NCI-H446 treated with DMSO at 0.1 percent for 48 hours (cell line): ENCODE measurements around the gene ZNF304.
A peak's percentile ranks its signal among the peaks of the same experiment; 100 is the strongest.
"Not testable (repeated sequence)": the region's sequence is repeated elsewhere in the genome, so short reads cannot be mapped to it uniquely, and the experiment has no call there.

Experiments used
- DNase-seq: peaks from one replicate; lab custom pipeline; 2025; lab: John Stamatoyannopoulos, UW

Gene ZNF304

GRCh38 chr19:57362419-57362818 lies 11.3 kb downstream of the ZNF304 start:
- no peak for DNase-seq

DNA sequence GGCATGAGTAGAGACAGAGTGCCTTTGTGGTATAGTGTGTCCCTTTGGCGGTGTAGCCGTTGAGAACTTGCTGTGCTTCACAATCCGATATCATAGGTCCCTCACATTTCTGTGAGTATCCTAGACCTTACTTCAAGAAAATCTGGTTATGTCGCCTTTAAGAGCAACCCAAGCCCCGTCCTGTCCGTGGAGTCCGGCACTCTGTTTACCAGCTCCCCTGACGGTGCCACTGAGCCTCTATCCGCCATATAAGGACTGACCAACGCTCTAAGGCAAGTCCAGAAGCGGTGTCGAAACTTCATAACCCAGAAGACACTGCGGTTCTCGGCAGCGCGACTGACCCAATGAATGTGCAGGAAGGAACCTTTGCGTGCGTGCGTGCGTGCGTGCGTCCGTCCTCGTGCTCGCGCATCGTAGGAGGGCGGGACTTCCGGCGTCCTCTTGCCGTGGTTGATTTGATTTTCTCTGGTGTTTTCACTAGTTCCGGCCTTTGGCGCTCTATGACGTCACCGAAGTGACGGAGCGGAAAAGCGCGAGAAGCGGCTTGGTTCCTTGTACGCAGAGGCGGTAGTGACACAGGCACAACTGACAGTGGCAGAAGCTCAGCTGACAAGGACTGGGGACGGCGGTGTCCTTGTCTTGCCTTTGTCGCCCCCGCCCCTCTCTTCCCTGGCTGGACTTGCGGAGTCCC lies 12.1 kb downstream of the ZNF304 start, which contains the start of the genes TRAPPC2B and ZNF547:
Gene TRAPPC2B, plus strand, starts transcription at position 555 of the 691 bp plus-strand sequence. CDS start 1,283 bp downstream, outside the sequence.
Gene ZNF547, plus strand, starts transcription at position 555 of the 691 bp plus-strand sequence. CDS start 5,005 bp downstream, outside the sequence.
- peak; percentile 98 for DNase-seq

DNA sequence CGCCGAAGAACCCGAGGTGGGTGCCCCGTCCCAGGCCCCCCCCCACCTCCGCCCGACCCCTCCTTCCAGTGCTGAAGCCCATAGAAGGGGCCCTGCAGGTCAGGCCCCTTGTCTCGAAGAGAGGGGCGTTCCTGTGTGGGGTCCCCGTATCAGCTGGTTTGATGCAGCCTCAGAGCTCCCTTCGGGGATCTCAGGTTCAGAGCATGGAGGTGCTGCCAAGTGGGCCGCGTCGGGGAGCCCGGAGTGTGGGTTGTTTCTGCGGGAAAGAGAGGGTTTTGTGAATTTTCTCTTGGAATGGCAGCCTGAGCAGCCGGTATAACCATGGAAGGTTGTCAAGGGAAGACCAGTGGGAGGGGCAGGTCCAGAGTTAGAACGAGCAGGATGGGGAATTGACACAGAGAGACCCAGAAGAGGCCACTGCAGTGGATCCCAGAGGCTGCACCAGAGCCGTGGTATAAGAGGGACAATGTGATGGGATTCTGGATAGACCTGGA lies 12.7 kb downstream of the ZNF304 start:
- DNase-seq: no peak

- DNase-seq: no peak
These were observed 15.7 kb downstream of the ZNF304 start for GRCh38 chr19:57366776-57367175.

DNA sequence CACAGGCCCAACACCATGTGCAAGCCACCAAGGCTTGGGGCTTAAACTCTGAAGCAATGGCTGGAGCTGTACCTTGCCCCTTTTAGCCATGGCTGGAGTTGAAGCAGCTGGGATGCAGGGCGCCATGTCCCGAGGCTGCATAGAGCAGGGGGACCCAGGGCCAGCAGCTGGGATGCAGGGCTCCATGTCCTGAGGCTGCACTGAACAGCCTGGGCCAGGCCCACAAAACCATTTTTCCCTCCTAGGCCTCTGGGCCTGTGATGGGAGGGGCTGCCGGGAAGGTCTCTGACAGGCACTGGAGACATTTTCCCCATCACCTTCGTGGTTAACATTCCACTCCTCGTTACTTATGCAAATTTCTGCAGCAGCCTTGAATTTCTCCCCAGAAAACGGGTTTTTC lies 23.1 kb downstream of the ZNF304 start:
- DNase-seq: no peak

DNA sequence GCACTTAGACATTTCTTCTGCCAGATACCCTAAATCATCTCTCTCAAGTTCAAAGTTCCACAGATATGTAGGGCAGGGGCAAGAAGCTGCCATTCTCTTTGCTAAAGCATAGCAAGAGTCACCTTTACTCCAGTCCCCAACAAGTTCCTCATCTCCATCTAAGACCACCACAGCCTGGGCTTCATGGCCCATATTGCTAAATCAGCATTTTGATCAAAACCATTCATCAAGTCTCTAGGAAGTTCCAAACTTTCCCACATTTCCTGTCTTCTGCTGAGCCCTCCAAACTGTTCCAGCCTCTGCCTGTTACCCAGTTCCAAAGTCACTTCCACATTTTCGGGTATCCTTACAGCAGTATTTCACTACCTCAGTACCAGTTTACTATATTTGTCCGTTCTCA lies 23.6 kb downstream of the ZNF304 start:
- not testable (repeated sequence) for DNase-seq

- DNase-seq: no peak
These were observed 25.1 kb downstream of the ZNF304 start for GRCh38 chr19:57376151-57376550.

- no peak for DNase-seq
These were observed 26.6 kb downstream of the ZNF304 start for GRCh38 chr19:57377498-57378146.

DNA sequence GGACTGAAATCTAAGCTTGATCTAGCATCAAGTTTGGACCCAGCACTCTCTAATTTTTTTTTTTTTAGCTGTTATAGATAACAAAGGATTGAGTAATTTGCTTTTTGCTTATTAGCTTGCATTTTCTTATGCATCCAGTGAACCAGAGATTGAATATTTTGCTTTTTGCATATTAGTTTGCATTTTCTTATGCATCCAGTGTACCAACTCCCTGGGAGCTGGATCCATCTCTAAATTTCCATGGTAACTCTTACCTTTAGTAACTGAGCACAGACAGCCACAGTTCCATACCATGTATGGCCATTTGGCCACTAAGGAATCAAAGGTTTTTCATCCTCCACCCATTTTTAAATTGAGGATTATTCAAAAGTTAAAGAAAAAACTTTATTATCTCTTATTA lies 29.9 kb downstream of the ZNF304 start:
- DNase-seq: no peak

DNA sequence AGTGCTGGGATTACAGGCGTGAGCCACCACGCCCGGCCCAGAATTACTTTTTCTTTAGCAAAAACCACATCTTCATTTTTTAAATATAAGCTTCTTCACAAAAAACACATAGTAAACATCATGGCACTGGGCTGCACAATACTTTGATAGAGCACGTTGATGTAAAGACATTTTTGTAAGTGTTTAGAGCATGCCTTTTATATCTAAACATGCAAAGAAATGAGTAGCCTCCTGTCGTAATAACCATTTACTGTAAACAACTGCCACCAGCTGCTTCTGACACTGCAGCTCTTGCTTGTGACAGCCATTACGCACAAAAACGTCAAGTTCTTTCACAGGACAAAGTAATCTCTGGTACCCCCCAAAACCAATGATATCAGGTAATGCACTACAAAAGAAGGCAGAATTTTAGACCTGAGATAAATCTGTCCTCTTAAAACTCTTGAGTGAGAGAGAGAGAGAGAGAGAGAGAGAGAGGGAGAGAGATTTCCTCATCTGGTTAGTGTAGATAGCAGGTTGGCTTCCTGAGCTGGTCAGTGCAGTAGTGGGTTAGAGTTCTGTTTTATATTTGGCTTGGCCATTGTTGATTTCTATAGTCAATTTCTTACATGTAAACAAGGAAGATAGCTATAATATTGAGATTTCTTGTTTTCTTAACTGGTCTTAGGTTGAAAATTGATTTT lies 31.9 kb downstream of the ZNF304 start:
- DNase-seq: no peak

DNA sequence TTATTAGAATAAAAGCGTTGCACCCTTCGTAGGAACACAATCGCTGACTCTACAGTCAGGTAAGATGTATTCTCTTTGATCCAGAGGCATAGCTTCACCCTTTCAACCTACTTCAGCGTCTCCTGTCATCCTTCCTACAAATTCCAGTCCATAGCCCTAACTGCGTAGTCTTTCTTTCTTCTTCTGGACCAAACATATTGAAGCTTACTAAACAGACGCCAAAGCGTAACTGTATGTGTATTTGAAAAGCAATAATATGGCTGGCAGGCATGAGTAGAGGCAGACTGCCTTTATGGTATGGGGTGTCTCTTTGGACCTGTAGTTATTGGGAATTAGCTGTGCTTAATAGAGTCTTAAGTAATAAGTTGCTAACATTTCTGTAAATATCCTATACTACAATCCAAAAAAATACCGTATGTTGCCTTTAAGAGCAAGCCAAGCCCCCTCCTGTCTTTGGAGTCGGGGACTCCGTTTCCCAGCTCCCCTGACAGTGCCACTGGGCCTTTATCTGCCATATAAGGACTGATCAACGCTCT lies 38.2 kb downstream of the ZNF304 start:
- no peak for DNase-seq

DNA sequence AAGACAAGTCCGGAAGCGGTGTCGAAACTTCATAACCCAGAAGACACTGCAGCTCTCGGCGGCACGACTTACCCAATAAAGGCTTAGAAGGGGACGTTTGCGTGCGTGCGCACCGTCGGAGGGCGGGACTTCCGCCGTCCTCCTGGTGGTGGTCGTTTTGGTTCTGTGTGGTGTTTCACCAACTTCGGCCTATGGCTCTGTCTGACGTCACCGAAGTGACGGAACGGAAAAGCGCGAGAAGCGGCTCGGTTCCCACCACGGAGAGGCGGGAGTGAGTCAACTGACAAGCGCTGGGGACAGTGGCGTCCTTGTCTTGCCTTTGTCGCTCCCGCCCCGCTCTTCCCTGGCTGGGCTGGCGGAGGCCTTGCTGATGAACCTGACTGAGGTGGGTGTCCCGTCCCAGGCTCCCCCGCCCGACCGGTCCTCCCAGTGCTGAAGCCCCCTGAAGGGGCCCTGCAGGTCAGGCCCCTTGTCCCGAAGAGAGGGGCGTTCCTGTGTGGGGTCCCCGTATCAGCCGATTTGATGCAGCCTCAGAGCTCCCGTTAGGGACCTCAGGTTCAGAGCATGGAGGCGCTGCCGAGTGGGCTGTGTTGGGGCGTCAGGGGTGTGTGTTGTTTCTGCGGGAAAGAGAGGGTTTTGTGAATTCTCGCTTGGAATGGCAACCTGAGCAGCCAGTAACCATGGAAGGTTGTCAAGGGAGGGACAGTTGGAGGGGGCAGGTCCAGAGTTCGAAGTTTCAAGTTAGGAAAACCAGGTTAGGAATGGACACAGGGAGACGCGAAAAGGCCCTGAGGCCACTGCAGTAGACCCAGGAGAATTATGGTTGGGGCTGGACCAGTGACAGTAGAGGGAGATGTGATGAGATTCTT lies 38.9 kb downstream of the ZNF304 start, which contains the start of gene ZNF548:
Gene ZNF548, plus strand, starts transcription at position 125 of the 869 bp plus-strand sequence. Its CDS starts 246 bp downstream, at position 371.
- DNase-seq: peak; percentile 96

- DNase-seq: no peak
These were observed 44.6 kb downstream of the ZNF304 start for GRCh38 chr19:57395710-57396109.

DNA sequence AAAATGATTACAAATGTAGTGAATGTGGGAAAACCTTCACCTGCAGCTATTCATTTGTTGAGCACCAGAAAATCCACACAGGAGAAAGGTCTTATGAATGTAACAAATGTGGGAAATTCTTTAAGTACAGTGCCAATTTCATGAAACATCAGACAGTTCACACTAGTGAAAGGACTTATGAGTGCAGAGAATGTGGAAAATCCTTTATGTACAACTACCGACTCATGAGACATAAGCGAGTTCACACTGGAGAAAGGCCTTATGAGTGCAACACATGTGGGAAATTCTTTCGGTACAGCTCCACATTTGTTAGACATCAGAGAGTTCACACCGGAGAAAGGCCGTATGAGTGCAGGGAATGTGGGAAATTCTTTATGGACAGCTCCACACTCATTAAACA lies 47.8 kb downstream of the ZNF304 start:
- no peak for DNase-seq

GRCh38 chr19:57403737-57404563 lies 52.9 kb downstream of the ZNF304 start:
- DNase-seq: no peak

- no peak for DNase-seq
These were observed 55.5 kb downstream of the ZNF304 start for GRCh38 chr19:57406516-57407123.
